Upper lobe of left lung (tissue), 4 donors: ENCODE measurements around the gene FAM3D.

Experiments
- CTCF ChIP-seq, 6 experiments: fragments of 450-650 bp in 4 of 6; fragments of 200-600 bp in 2 of 6; sonication (generic) in 2 of 6; IDR thresholded peaks; one replicate each; pipeline ENCODE4 v1.5.1; 2016 to 2019; ENCODE audit warnings: antibody characterized with exemption in 6 of 6
- EP300 ChIP-seq, 4 donors: sonication (generic); formaldehyde crosslinking; IDR thresholded peaks; one replicate each; pipeline ENCODE4 v1.5.1; 2017; ENCODE audit warnings: antibody characterized with exemption in 4 of 4, control low read depth in 2 of 4

GRCh38 chr3:58591517-58592510, 74.8 kb downstream of the FAM3D start:
- TF ChIP-seq CTCF (IDR thresholded peaks at IDR 0.05): no peak
- TF ChIP-seq EP300 (IDR thresholded peaks at IDR 0.05): no peak
